K562 (cell line): ENCODE data around the gene SDHC. TPM values are rescaled to one million over a fixed set of nuclear protein-coding genes. Genes with fewer than 3 reads are reported as not detected.

Experiments used
- ATAC-seq: fragments of 200-7000 bp; cut with Tn5 transposase; 3 replicates; pipeline ENCODE4 v1.9.1; 2020; ENCODE audit warnings: moderate library complexity
- BruUV-seq: library from RNA; stranded (reverse); fragments of 400-500 nt; replicated peaks from 2 replicates; lab custom pipeline; 2021; lab: Mats Ljungman, UMichigan
- CTCF ChIA-PET: fragments of 300-600 bp; formaldehyde crosslinking; extraction: SDS; loops from one replicate; lab custom pipeline; 2021; ENCODE audit warnings: low intra/inter-chr PET ratio; lab: Yijun Ruan, JAX
- POLR2A ChIA-PET: fragments of 300-600, 350-650 bp; sonication (Branson Sonifier 250); formaldehyde crosslinking; extraction: SDS; loops from one replicate; lab custom pipeline; 2021; ENCODE audit warnings: antibody characterized with exemption, inconsistent platforms; lab: Yijun Ruan, JAX
- DNase-seq, 4 experiments: peaks; one replicate each; pipeline versions ENCODE4 v3.0.0 to v3.0.0-alpha.2; 2011 to 2018; ENCODE audit warnings: low spot score in 3 of 4, mixed read lengths in 3 of 4; ENCODE audit errors: extremely low read depth in 1 of 4
- FAIRE-seq: peaks from 2 replicates; lab custom pipeline; 2011; peaks lifted over from hg19 to GRCh38; lab: Jason Lieb, UNC
- H2AFZ ChIP-seq: 2 replicates; pipeline ENCODE4 v1.6.0; 2011; ENCODE audit warnings: low read depth, low read length, control low read depth, inconsistent platforms
- H3K27ac ChIP-seq: fragments of 200-600 bp; 3 replicates; pipeline ENCODE4 v1.8.0; 2011; ENCODE audit warnings: low read depth, mild to moderate bottlenecking, control low read depth, inconsistent platforms, low read length, moderate library complexity, mixed read lengths; ENCODE audit errors: extremely low read depth
- H3K27me3 ChIP-seq, 2 experiments: fragments of 300-600 bp in 1 of 2; 2 replicates in 1 of 2; 3 replicates in 1 of 2; pipeline versions ENCODE4 v1.6.0 to v1.8.0; 2011; ENCODE audit warnings: inconsistent platforms in 2 of 2, low read length in 2 of 2, mild to moderate bottlenecking in 1 of 2, mixed read lengths in 1 of 2, moderate library complexity in 1 of 2; ENCODE audit not compliant: control insufficient read depth in 2 of 2, insufficient read depth in 2 of 2
- H3K36me3 ChIP-seq: fragments of 300-600 bp; 3 replicates; pipeline ENCODE4 v1.8.0; 2011; ENCODE audit warnings: mild to moderate bottlenecking, low read length, inconsistent platforms; ENCODE audit not compliant: control insufficient read depth, insufficient read depth
- H3K4me1 ChIP-seq, 2 experiments: fragments of 200-600 bp in 1 of 2; replicated peaks in 1 of 2; 2 replicates in 1 of 2; 3 replicates in 1 of 2; pipeline versions ENCODE4 v1.5.1 to v1.8.0; 2011; ENCODE audit warnings: inconsistent platforms in 2 of 2, low read length in 2 of 2, mild to moderate bottlenecking in 1 of 2, mixed read lengths in 1 of 2, moderate library complexity in 1 of 2; ENCODE audit not compliant: control insufficient read depth in 2 of 2, insufficient read depth in 2 of 2
- H3K4me2 ChIP-seq: 2 replicates; pipeline ENCODE4 v1.6.1; 2011; ENCODE audit warnings: low read length, control low read depth, inconsistent platforms, mixed read lengths; ENCODE audit not compliant: insufficient read depth
- H3K4me3 ChIP-seq: fragments of 200-600 bp; sonication (generic), shearing (Covaris generic); 2 replicates; pipeline ENCODE4 v1.5.1; 2016; ENCODE audit warnings: control low read depth, inconsistent platforms
- H3K79me2 ChIP-seq: fragments of 200-600 bp; 3 replicates; pipeline ENCODE4 v1.8.0; 2011; ENCODE audit warnings: low read length, inconsistent platforms; ENCODE audit not compliant: control insufficient read depth, insufficient read depth
- H3K9ac ChIP-seq, 2 experiments: 2 replicates each; pipeline versions ENCODE4 v1.6.0 to v1.6.1; 2011; ENCODE audit warnings: low read depth in 2 of 2, low read length in 2 of 2, control low read depth in 1 of 2, inconsistent platforms in 1 of 2, mild to moderate bottlenecking in 1 of 2, mixed read lengths in 1 of 2; ENCODE audit not compliant: insufficient read depth in 1 of 2
- H3K9me1 ChIP-seq: one replicate; pipeline ENCODE4 v1.6.0; 2011; ENCODE audit warnings: inconsistent platforms, mild to moderate bottlenecking, low read length, moderate library complexity; ENCODE audit not compliant: control insufficient read depth, insufficient read depth
- H3K9me3 ChIP-seq: replicated peaks from 2 replicates; pipeline ENCODE4 v1.5.1; 2011; ENCODE audit warnings: low read depth, low read length, inconsistent platforms; ENCODE audit not compliant: control insufficient read depth, insufficient read depth
- H4K20me1 ChIP-seq: replicated peaks from 2 replicates; pipeline ENCODE4 v1.6.1; 2011; ENCODE audit warnings: low read length, inconsistent platforms, mixed read lengths; ENCODE audit not compliant: control insufficient read depth, insufficient read depth
- ARID4B ChIP-seq: sonication (generic); formaldehyde crosslinking; IDR thresholded peaks from 2 replicates; pipeline ENCODE4 v1.8.0; 2022; ENCODE audit warnings: mild to moderate bottlenecking, missing genetic modification reagents
- GATAD2B ChIP-seq: fragments of 450-650 bp; IDR thresholded peaks from 2 replicates; pipeline ENCODE4 v1.6.1; 2017; ENCODE audit warnings: mild to moderate bottlenecking, borderline replicate concordance
- KHSRP ChIP-seq: fragments of 450-650 bp; IDR thresholded peaks from 2 replicates; pipeline ENCODE4 v1.6.1; 2017
- MAFF ChIP-seq: IDR thresholded peaks from 2 replicates; pipeline ENCODE4 v1.6.1; 2012; ENCODE audit warnings: low read length, improper control_type of control experiment
- MAFG ChIP-seq: fragments of 450-650 bp; conservative IDR thresholded peaks from 2 replicates; pipeline ENCODE4 v1.6.1; 2016; ENCODE audit warnings: missing genetic modification characterization, missing compliant biosample characterization
- MEIS2 ChIP-seq: fragments of 450-650 bp; IDR thresholded peaks from 2 replicates; pipeline ENCODE4 v1.6.1; 2014; ENCODE audit warnings: mild to moderate bottlenecking; ENCODE audit not compliant: partially characterized antibody
- POLR3G ChIP-seq: IDR thresholded peaks from 2 replicates; pipeline ENCODE4 v1.6.1; 2011; ENCODE audit not compliant: insufficient read length, insufficient replicate concordance; ENCODE audit errors: extremely low read depth
- RHOXF2B ChIP-seq: fragments of 250-450 bp; sonication (Bioruptor Pico); conservative IDR thresholded peaks from 2 replicates; pipeline ENCODE4 v1.5.1; 2021
- RREB1 ChIP-seq: fragments of 250-450 bp; sonication (Bioruptor Pico); IDR thresholded peaks from 2 replicates; pipeline ENCODE4 v1.4.0; 2020
- SMAD4 ChIP-seq: fragments of 250-450 bp; sonication (Bioruptor Pico); conservative IDR thresholded peaks from 2 replicates; pipeline ENCODE4 v1.8.0; 2021; ENCODE audit warnings: inconsistent platforms, mild to moderate bottlenecking, moderate library complexity
- ZNF431 ChIP-seq: sonication (generic); formaldehyde crosslinking; IDR thresholded peaks from 2 replicates; pipeline ENCODE4 v1.8.0; 2022; ENCODE audit warnings: mild to moderate bottlenecking, missing genetic modification reagents
- WGBS: fragments of 100-300 bp; shearing (Covaris generic); methylation state at CpG from one replicate; pipeline ENCODE4 v1.1.6; 2016; ENCODE audit warnings: low coverage, mixed read lengths; ENCODE audit not compliant: insufficient coverage; ENCODE audit errors: missing lambda C conversion rate; 5-methylcytosine and 5-hydroxymethylcytosine counted together
- in situ Hi-C: fragments of 300-500 bp; cut with MboI; formaldehyde crosslinking; loops from 4 replicates; pipeline ENCODE4 v1.15.0; 2018; ENCODE audit warnings: inconsistent platforms, mixed read lengths
- intact Hi-C: fragments of 100-400 bp; cut with micrococcal nuclease; formaldehyde crosslinking; loops from 2 replicates; pipeline ENCODE4 v1.14.2; 2022
- polyA plus RNA-seq, 8 experiments: library from polyadenylated mRNA; depleted of rRNA in 4 of 8; stranded (reverse) in 5 of 8; unstranded in 3 of 8; fragments of >200 nt; fragmentation: Nextera tagmentation in 2 of 8; fragmentation: Illumina TruSeq in 1 of 8; extraction: Ambion mirVana in 2 of 8; extraction: Trizol in 1 of 8; gene quantifications; 2 replicates each; pipeline versions ENCODE4 v1.2.1 to v1.2.3, GENCODE V29; 2011 to 2014; ENCODE audit warnings: inconsistent platforms in 1 of 8, missing spikeins in 1 of 8
- total RNA-seq, 7 experiments: library from RNA; depleted of rRNA in 6 of 7; stranded (reverse); fragments of >200 nt in 6 of 7; fragmentation: Illumina TruSeq in 2 of 7; extraction: Trizol in 2 of 7; gene quantifications; 2 replicates each; pipeline versions ENCODE4 v1.2.1 to v1.2.3, GENCODE V29; 2011 to 2021; ENCODE audit warnings: low replicate concordance in 1 of 7

Gene SDHC
- total and polyA plus RNA-seq, 9 of the 15 experiments (the other 6 are each of a cell fraction or from before 2014, with no cell fraction given) = 7.7 to 309 (median 174) TPM

GRCh38 chr1:161299347-161299746 lies 14.8 kb upstream of the SDHC start (continued):
- TF ChIP-seq RREB1 (no peak), KHSRP (no peak), ZNF431 (no peak), GATAD2B (no peak), RHOXF2B (CRISPR knock-in tag) (no peak), POLR3G (no peak)

GRCh38 chr1:161300478-161300877 lies 13.7 kb upstream of the SDHC start:
- Histone ChIP-seq H3K4me1 (peaks cover 7 to 11% of the 10 kb centered on the region in 2 experiments), H3K4me2 (no peak overlapping the region), H4K20me1 (no peaks in the 10 kb centered on the region), H2AFZ (no peak overlapping the region), H3K4me3 (no peak overlapping the region), H3K36me3 (peaks cover 16% of the 10 kb centered on the region), H3K9me1 (no peaks in the 10 kb centered on the region), H3K9me3 (no peaks in the 10 kb centered on the region), H3K27ac (no peak overlapping the region), H3K79me2 (peaks cover 18% of the 10 kb centered on the region), H3K9ac (no peak overlapping the region), H3K27me3 (no peaks in the 10 kb centered on the region)
- CTCF ChIA-PET = no interaction called here
- ATAC-seq (no peak), DNase-seq (no peak), FAIRE-seq (no peak)
- no TSS peak for BruUV-seq
- intact Hi-C loops (no loop called here), in situ Hi-C loops (no loop called here)
- POLR2A ChIA-PET = interaction anchor here (0.9 to 1.2 kb wide), 2 partner anchors 14 to 132 kb away, joined by 3 read pairs; partner anchors contain the start of gene SDHC
- 79% methylated on average over 4 of the region's 4 CpGs for WGBS
- TF ChIP-seq MAFG (tag) = peak; percentile 71; the same call in 1 of the 2 replicates
- no peak for TF ChIP-seq ARID4B (CRISPR knock-in tag)
- no peak for TF ChIP-seq SMAD4 (CRISPR knock-in tag)
- no peak for TF ChIP-seq MEIS2
- TF ChIP-seq MAFF = peak; percentile 82
